IMR-90 (cell line): Measurements from ENCODE around the gene SCFD2. TPM values are rescaled to one million over a fixed set of nuclear protein-coding genes. Genes with fewer than 3 reads are reported as not detected.

Source experiments
- ATAC-seq: fragments of 200-7000 bp; cut with Tn5 transposase; 2 replicates; pipeline ENCODE4 v1.9.1; 2020; ENCODE audit warnings: low read depth, mild to moderate bottlenecking, moderate library complexity
- BruUV-seq: library from RNA; stranded (reverse); fragments of 400-500 nt; replicated peaks from 2 replicates; lab custom pipeline; 2021; lab: Mats Ljungman, UMichigan
- CTCF ChIA-PET: fragments of 300-600 bp; formaldehyde crosslinking; extraction: SDS; loops from one replicate; lab custom pipeline; 2021; ENCODE audit warnings: antibody characterized with exemption; lab: Yijun Ruan, JAX
- POLR2A ChIA-PET: fragments of 300-600 bp; sonication (Branson Sonifier 250); formaldehyde crosslinking; loops from one replicate; lab custom pipeline; 2022; ENCODE audit warnings: antibody characterized with exemption; ENCODE audit not compliant: unreplicated experiment; lab: Charles Lee
- DNase-seq: peaks from one replicate; pipeline ENCODE4 v3.0.0; 2013
- H2AFZ ChIP-seq: replicated peaks from 2 replicates; pipeline ENCODE3; 2013; ENCODE audit warnings: low read length, mild to moderate bottlenecking; ENCODE audit not compliant: poor library complexity
- H2AK5ac ChIP-seq: 2 replicates; pipeline ENCODE4 v1.6.1; 2013; ENCODE audit warnings: low read depth, low read length, inconsistent platforms
- H2AK9ac ChIP-seq: replicated peaks from 2 replicates; pipeline ENCODE3; 2013; ENCODE audit warnings: mild to moderate bottlenecking, low read depth, low read length, moderate library complexity; ENCODE audit not compliant: poor library complexity
- H2BK120ac ChIP-seq: 2 replicates; pipeline ENCODE4 v1.6.1; 2013; ENCODE audit warnings: low read depth, low read length, inconsistent platforms
- H2BK15ac ChIP-seq: 3 replicates; pipeline ENCODE4 v1.6.1; 2013; ENCODE audit warnings: low read depth, low read length, inconsistent platforms
- H2BK20ac ChIP-seq: 2 replicates; pipeline ENCODE4 v1.6.1; 2013; ENCODE audit warnings: low read depth, mild to moderate bottlenecking, inconsistent platforms, low read length, moderate library complexity
- H2BK5ac ChIP-seq: 2 replicates; pipeline ENCODE4 v1.6.1; 2013; ENCODE audit warnings: mild to moderate bottlenecking, low read depth, low read length, inconsistent platforms; ENCODE audit not compliant: poor library complexity, severe bottlenecking
- H3K14ac ChIP-seq: replicated peaks from 2 replicates; pipeline ENCODE4 v1.6.1; 2013; ENCODE audit warnings: low read depth, low read length, inconsistent platforms
- H3K18ac ChIP-seq: 2 replicates; pipeline ENCODE4 v1.6.1; 2013; ENCODE audit warnings: low read depth, low read length, control low read depth
- H3K23ac ChIP-seq: 2 replicates; pipeline ENCODE4 v1.6.1; 2013; ENCODE audit warnings: low read depth, low read length, inconsistent platforms
- H3K27ac ChIP-seq: 2 replicates; pipeline ENCODE4 v1.5.1; 2013; ENCODE audit warnings: mild to moderate bottlenecking, control low read depth, low read length; ENCODE audit not compliant: insufficient read depth
- H3K27me3 ChIP-seq: 2 replicates; pipeline ENCODE4 v1.6.1; 2013; ENCODE audit warnings: low read length; ENCODE audit not compliant: control insufficient read depth, insufficient read depth
- H3K36me3 ChIP-seq: 2 replicates; pipeline ENCODE4 v1.6.1; 2013; ENCODE audit warnings: low read length, mixed read lengths; ENCODE audit not compliant: control insufficient read depth, insufficient read depth
- H3K4ac ChIP-seq: 2 replicates; pipeline ENCODE4 v1.6.1; 2013; ENCODE audit warnings: low read depth, low read length, inconsistent platforms
- H3K4me1 ChIP-seq: 2 replicates; pipeline ENCODE4 v1.6.1; 2013; ENCODE audit warnings: low read length, mixed read lengths; ENCODE audit not compliant: control insufficient read depth, insufficient read depth
- H3K4me2 ChIP-seq: 2 replicates; pipeline ENCODE4 v1.6.1; 2013; ENCODE audit warnings: low read depth, mild to moderate bottlenecking, control low read depth, low read length, moderate library complexity
- H3K4me3 ChIP-seq: 2 replicates; pipeline ENCODE4 v1.5.1; 2013; ENCODE audit warnings: low read depth, mild to moderate bottlenecking, control low read depth, low read length, moderate library complexity; ENCODE audit not compliant: insufficient read depth
- H3K56ac ChIP-seq: 2 replicates; pipeline ENCODE4 v1.6.1; 2013; ENCODE audit warnings: low read length, inconsistent platforms; ENCODE audit not compliant: insufficient read depth; ENCODE audit errors: extremely low read depth
- H3K79me1 ChIP-seq, 2 experiments: 2 replicates each; pipeline ENCODE4 v1.6.1; 2013; ENCODE audit warnings: low read length in 2 of 2, inconsistent platforms in 1 of 2, low read depth in 1 of 2
- H3K9ac ChIP-seq: 2 replicates; pipeline ENCODE4 v1.6.1; 2013; ENCODE audit warnings: low read depth, low read length, control low read depth
- H3K9me1 ChIP-seq: 2 replicates; pipeline ENCODE4 v1.6.1; 2013; ENCODE audit warnings: low read length, inconsistent platforms; ENCODE audit not compliant: insufficient read depth
- H3K9me3 ChIP-seq: 2 replicates; pipeline ENCODE4 v1.6.1; 2013; ENCODE audit warnings: low read length; ENCODE audit not compliant: control insufficient read depth, insufficient read depth
- H4K20me1 ChIP-seq: 2 replicates; pipeline ENCODE4 v1.6.1; 2013; ENCODE audit warnings: low read length, inconsistent platforms; ENCODE audit not compliant: insufficient read depth
- H4K5ac ChIP-seq: 2 replicates; pipeline ENCODE4 v1.6.1; 2013; ENCODE audit warnings: mild to moderate bottlenecking, low read depth, low read length, control low read depth
- H4K8ac ChIP-seq, 2 experiments: 2 replicates each; pipeline ENCODE4 v1.6.1; 2013; ENCODE audit warnings: low read depth in 2 of 2, low read length in 2 of 2, control low read depth in 1 of 2, inconsistent platforms in 1 of 2
- H4K91ac ChIP-seq: 2 replicates; pipeline ENCODE4 v1.6.1; 2013; ENCODE audit warnings: low read depth, low read length, inconsistent platforms; ENCODE audit not compliant: insufficient read depth
- BHLHE40 ChIP-seq: fragments of 150-350 bp; IDR thresholded peaks from 2 replicates; pipeline ENCODE4 v1.6.1; 2016; ENCODE audit warnings: mild to moderate bottlenecking, low read depth, low read length
- CEBPB ChIP-seq: IDR thresholded peaks from 2 replicates; pipeline ENCODE4 v1.6.1; 2012; ENCODE audit warnings: low read depth, low read length, improper control_type of control experiment
- CHD1 ChIP-seq: IDR thresholded peaks from 2 replicates; pipeline ENCODE4 v1.6.1; 2012; ENCODE audit warnings: low read depth, low read length, improper control_type of control experiment
- FOS ChIP-seq: fragments of 150-350 bp; IDR thresholded peaks from 2 replicates; pipeline ENCODE4 v1.6.1; 2016; ENCODE audit warnings: low read depth, low read length
- MAFK ChIP-seq: IDR thresholded peaks from 2 replicates; pipeline ENCODE4 v1.6.1; 2012; ENCODE audit warnings: low read depth, low read length, improper control_type of control experiment
- MAZ ChIP-seq: IDR thresholded peaks from 2 replicates; pipeline ENCODE4 v1.6.1; 2012; ENCODE audit warnings: low read depth, mild to moderate bottlenecking, low read length, improper control_type of control experiment, moderate library complexity, borderline replicate concordance
- MXI1 ChIP-seq: IDR thresholded peaks from 2 replicates; pipeline ENCODE4 v1.6.1; 2012; ENCODE audit warnings: low read depth, mild to moderate bottlenecking, low read length, moderate library complexity, borderline replicate concordance
- NFE2L2 ChIP-seq: fragments of 150-350 bp; IDR thresholded peaks from 2 replicates; pipeline ENCODE4 v1.6.1; 2016; ENCODE audit warnings: low read depth, mild to moderate bottlenecking, low read length
- POLR2A ChIP-seq: IDR thresholded peaks from 2 replicates; pipeline ENCODE4 v1.6.1; 2012; ENCODE audit warnings: mild to moderate bottlenecking, low read depth, low read length
- RAD21 ChIP-seq: IDR thresholded peaks from 2 replicates; pipeline ENCODE4 v1.6.1; 2012; ENCODE audit warnings: low read length, improper control_type of control experiment
- RCOR1 ChIP-seq: IDR thresholded peaks from 2 replicates; pipeline ENCODE4 v1.6.1; 2012; ENCODE audit warnings: mild to moderate bottlenecking, low read length, improper control_type of control experiment; ENCODE audit not compliant: insufficient replicate concordance
- RFX5 ChIP-seq: IDR thresholded peaks from 2 replicates; pipeline ENCODE4 v1.8.0; 2012; ENCODE audit warnings: low read depth, mild to moderate bottlenecking, low read length, moderate library complexity
- SMC3 ChIP-seq: fragments of 150-350 bp; IDR thresholded peaks from 2 replicates; pipeline ENCODE4 v1.6.1; 2016; ENCODE audit warnings: low read depth, mild to moderate bottlenecking, antibody characterized with exemption, low read length, moderate library complexity
- WGBS, 2 experiments: methylation state at CpG; one replicate each; pipeline versions ENCODE4 v1.1.5 to v1.1.7; 2013; ENCODE audit warnings: missing lambda C conversion rate in 2 of 2; ENCODE audit not compliant: insufficient read length in 1 of 2; ENCODE audit errors: extremely low coverage in 2 of 2; 5-methylcytosine and 5-hydroxymethylcytosine counted together
- dilution Hi-C: fragments of 300-500 bp; cut with HindIII; formaldehyde crosslinking; loops from one replicate; pipeline ENCODE4 v1.14.3; 2018; ENCODE audit warnings: low sequenced_read_pairs; ENCODE audit not compliant: unreplicated experiment
- in situ Hi-C: fragments of 300-500 bp; cut with MboI; formaldehyde crosslinking; loops from 3 replicates; pipeline ENCODE4 v1.14.3; 2019; ENCODE audit warnings: low sequenced_read_pairs, inconsistent platforms, mixed read lengths
- intact Hi-C: fragments of 100-400 bp; cut with micrococcal nuclease; formaldehyde crosslinking; loops from 2 replicates; pipeline ENCODE4 v1.10.0; 2022
- polyA plus RNA-seq, 3 experiments: library from polyadenylated mRNA; depleted of rRNA; stranded (reverse); fragments of >200 nt; gene quantifications; 2 replicates each; pipeline ENCODE4 v1.2.3, GENCODE V29; 2012; ENCODE audit warnings: low replicate concordance in 1 of 3
- total RNA-seq: library from RNA; depleted of rRNA; stranded (reverse); fragments of >200 nt; gene quantifications from 2 replicates; pipeline ENCODE4 v1.2.3, GENCODE V29; 2012
- TF ChIP-seq, protein P1 (sequence below): conservative IDR thresholded peaks from 2 replicates; pipeline ENCODE4 v1.5.1; 2012; ENCODE audit warnings: mild to moderate bottlenecking, low read depth, low read length, improper control_type of control experiment
- TF ChIP-seq, protein P2 (sequence below): fragments of 150-350 bp; IDR thresholded peaks from 2 replicates; pipeline ENCODE4 v1.6.1; 2016; ENCODE audit warnings: low read depth, mild to moderate bottlenecking, low read length, moderate library complexity, borderline replicate concordance

SCFD2 gene
- total and polyA plus RNA-seq, 2 of the 4 experiments (the other 2 are of a cell fraction), result 18.9 to 62.4 TPM

DNA sequence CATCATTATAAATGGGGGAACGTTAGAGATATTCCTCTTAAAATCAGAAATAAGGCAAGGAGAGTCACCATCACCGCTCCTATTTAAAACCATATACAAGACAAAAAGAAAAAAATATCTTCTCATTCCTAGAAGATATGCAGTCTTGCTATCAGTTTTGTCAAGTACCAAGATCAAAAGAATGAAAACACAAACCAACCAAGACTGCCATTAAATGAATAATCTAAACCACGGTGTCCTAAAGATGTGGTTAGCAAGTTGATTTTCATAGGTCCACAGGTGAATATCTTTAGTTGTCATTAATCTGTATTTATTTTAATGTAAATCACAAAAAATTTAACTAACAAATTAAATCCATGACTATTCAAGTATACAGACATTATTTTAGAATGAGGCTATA is 39.3 kb downstream of the SCFD2 start:
- H3K56ac ChIP-seq, result no peak overlapping the region
- no peaks in the 10 kb centered on the region for H3K27me3 ChIP-seq
- H4K20me1 ChIP-seq, result no peaks in the 10 kb centered on the region
- intact Hi-C loops (no loop called here), dilution Hi-C loops (no loop called here), in situ Hi-C loops (no loop called here)
- no peak overlapping the region for H3K4ac ChIP-seq
- H3K4me1 ChIP-seq, result peaks cover 5% of the 10 kb centered on the region
- no peak overlapping the region for H2BK5ac ChIP-seq
- no TSS peak for BruUV-seq
- no peak overlapping the region for H3K4me2 ChIP-seq
- no peak overlapping the region for H3K14ac ChIP-seq
- CTCF ChIA-PET, result no interaction called here
- H2BK120ac ChIP-seq, result no peak overlapping the region
- H3K36me3 ChIP-seq, result no peaks in the 10 kb centered on the region
- ATAC-seq (no peak), DNase-seq (no peak)
- no peak overlapping the region for H3K27ac ChIP-seq
- H4K91ac ChIP-seq, result no peak overlapping the region
- H3K9me1 ChIP-seq, result peaks cover 5% of the 10 kb centered on the region
- H3K23ac ChIP-seq, result no peak overlapping the region
- H3K18ac ChIP-seq, result no peak overlapping the region
- H2BK20ac ChIP-seq, result no peak overlapping the region
- H3K79me1 ChIP-seq, result peaks cover 20 to 40% of the 10 kb centered on the region in 2 experiments
- no peak overlapping the region for H4K5ac ChIP-seq
- no peak overlapping the region for H3K4me3 ChIP-seq
- no peak overlapping the region for H2AFZ ChIP-seq
- no peak overlapping the region for H2BK15ac ChIP-seq
- no peak overlapping the region for H2AK5ac ChIP-seq
- POLR2A ChIA-PET, result interaction anchor here (0.6 kb wide), 1 partner anchor 390 kb away, joined by 3 read pairs; no protein-coding TSS in a partner anchor
- no CpG with 5 or more reads among the region's 3 CpGs for WGBS, 2 experiments
- H3K9me3 ChIP-seq, result no peaks in the 10 kb centered on the region
- H3K9ac ChIP-seq, result no peak overlapping the region
- H4K8ac ChIP-seq, result no peak overlapping the region
- TF ChIP-seq RAD21 (no peak), RFX5 (no peak), MAZ (no peak), NFE2L2 (no peak), RCOR1 (no peak), SMC3 (no peak), FOS (no peak), MXI1 (no peak), POLR2A (no peak), BHLHE40 (no peak), MAFK (no peak), CHD1 (no peak), CEBPB (no peak)
- TF ChIP-seq, protein P1, sequence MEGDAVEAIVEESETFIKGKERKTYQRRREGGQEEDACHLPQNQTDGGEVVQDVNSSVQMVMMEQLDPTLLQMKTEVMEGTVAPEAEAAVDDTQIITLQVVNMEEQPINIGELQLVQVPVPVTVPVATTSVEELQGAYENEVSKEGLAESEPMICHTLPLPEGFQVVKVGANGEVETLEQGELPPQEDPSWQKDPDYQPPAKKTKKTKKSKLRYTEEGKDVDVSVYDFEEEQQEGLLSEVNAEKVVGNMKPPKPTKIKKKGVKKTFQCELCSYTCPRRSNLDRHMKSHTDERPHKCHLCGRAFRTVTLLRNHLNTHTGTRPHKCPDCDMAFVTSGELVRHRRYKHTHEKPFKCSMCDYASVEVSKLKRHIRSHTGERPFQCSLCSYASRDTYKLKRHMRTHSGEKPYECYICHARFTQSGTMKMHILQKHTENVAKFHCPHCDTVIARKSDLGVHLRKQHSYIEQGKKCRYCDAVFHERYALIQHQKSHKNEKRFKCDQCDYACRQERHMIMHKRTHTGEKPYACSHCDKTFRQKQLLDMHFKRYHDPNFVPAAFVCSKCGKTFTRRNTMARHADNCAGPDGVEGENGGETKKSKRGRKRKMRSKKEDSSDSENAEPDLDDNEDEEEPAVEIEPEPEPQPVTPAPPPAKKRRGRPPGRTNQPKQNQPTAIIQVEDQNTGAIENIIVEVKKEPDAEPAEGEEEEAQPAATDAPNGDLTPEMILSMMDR, result no peak
- TF ChIP-seq, protein P2, sequence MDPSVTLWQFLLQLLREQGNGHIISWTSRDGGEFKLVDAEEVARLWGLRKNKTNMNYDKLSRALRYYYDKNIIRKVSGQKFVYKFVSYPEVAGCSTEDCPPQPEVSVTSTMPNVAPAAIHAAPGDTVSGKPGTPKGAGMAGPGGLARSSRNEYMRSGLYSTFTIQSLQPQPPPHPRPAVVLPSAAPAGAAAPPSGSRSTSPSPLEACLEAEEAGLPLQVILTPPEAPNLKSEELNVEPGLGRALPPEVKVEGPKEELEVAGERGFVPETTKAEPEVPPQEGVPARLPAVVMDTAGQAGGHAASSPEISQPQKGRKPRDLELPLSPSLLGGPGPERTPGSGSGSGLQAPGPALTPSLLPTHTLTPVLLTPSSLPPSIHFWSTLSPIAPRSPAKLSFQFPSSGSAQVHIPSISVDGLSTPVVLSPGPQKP, result no peak
- H2AK9ac ChIP-seq, result no peak overlapping the region
